Measurements from ENCODE around the gene SEC14L1. TPM values are rescaled to one million over a fixed set of nuclear protein-coding genes. Genes with fewer than 3 reads are reported as not detected.

SEC14L1 gene
- total RNA-seq, 1 donor from 2014 or later: 56.3 TPM

- DNase-seq (ENCODE audit: low spot score in 2 of 2): no peak
- no peak for FAIRE-seq
These were observed 69.6 kb downstream of the SEC14L1 start for GRCh38 chr17:77210331-77210730.

- DNase-seq (ENCODE audit: low spot score in 2 of 2) (no peak), FAIRE-seq (no peak)
These were observed 70.3 kb downstream of the SEC14L1 start for GRCh38 chr17:77210946-77211541.

- DNase-seq (ENCODE audit: low spot score in 2 of 2) (no peak), FAIRE-seq (no peak)
These were observed 70.9 kb downstream of the SEC14L1 start for GRCh38 chr17:77211681-77212080.

GRCh38 chr17:77212081-77212832 lies 71.5 kb downstream of the SEC14L1 start:
- DNase-seq (ENCODE audit: low spot score in 2 of 2) (peak in 1 of 2 donors; percentile 42), FAIRE-seq (no peak)

- DNase-seq (ENCODE audit: low spot score in 2 of 2) (no peak), FAIRE-seq (no peak)
These were observed 72.3 kb downstream of the SEC14L1 start for GRCh38 chr17:77212833-77213777.

- FAIRE-seq: no peak
These were observed 73.0 kb downstream of the SEC14L1 start for GRCh38 chr17:77213778-77214132.

GRCh38 chr17:77214328-77214727 lies 73.6 kb downstream of the SEC14L1 start:
- FAIRE-seq: no peak

More at GRCh38 chr17:77213778-77214132, 73.0 kb downstream of the SEC14L1 start:
- DNase-seq (ENCODE audit: low spot score in 2 of 2): no peak

GRCh38 chr17:77214743-77215142 lies 74.0 kb downstream of the SEC14L1 start:
- FAIRE-seq (no peak), DNase-seq (ENCODE audit: low spot score in 2 of 2) (peak in 1 of 2 donors; percentile 50)

More at GRCh38 chr17:77214328-77214727, 73.6 kb downstream of the SEC14L1 start:
- DNase-seq (ENCODE audit: low spot score in 2 of 2): no peak

- FAIRE-seq: no peak
- no peak for DNase-seq (ENCODE audit: low spot score in 2 of 2)
These were observed 74.5 kb downstream of the SEC14L1 start for GRCh38 chr17:77215281-77215680.

GRCh38 chr17:77216486-77216885 lies 75.7 kb downstream of the SEC14L1 start:
- DNase-seq (ENCODE audit: low spot score in 2 of 2) (no peak), FAIRE-seq (no peak)

- DNase-seq (ENCODE audit: low spot score in 2 of 2): no peak
- no peak for FAIRE-seq
These were observed 76.4 kb downstream of the SEC14L1 start for GRCh38 chr17:77217123-77217522.

- DNase-seq (ENCODE audit: low spot score in 2 of 2) (no peak), FAIRE-seq (no peak)
These were observed 76.8 kb downstream of the SEC14L1 start for GRCh38 chr17:77217566-77217965.

GRCh38 chr17:77218902-77219301 lies 78.1 kb downstream of the SEC14L1 start:
- DNase-seq (ENCODE audit: low spot score in 2 of 2) (no peak), FAIRE-seq (no peak)

GRCh38 chr17:77222356-77222755 lies 81.6 kb downstream of the SEC14L1 start:
- DNase-seq (ENCODE audit: low spot score in 2 of 2) (no peak), FAIRE-seq (no peak)

- DNase-seq (ENCODE audit: low spot score in 2 of 2): no peak
- FAIRE-seq: no peak
These were observed 83.1 kb downstream of the SEC14L1 start for GRCh38 chr17:77223642-77224420.

GRCh38 chr17:77225265-77225664 lies 84.5 kb downstream of the SEC14L1 start:
- DNase-seq (ENCODE audit: low spot score in 2 of 2): no peak
- no peak for FAIRE-seq

GRCh38 chr17:77227461-77228240 lies 86.9 kb downstream of the SEC14L1 start:
- no peak for FAIRE-seq

GRCh38 chr17:77228241-77228752 lies 87.5 kb downstream of the SEC14L1 start:
- no peak for FAIRE-seq
- no peak for DNase-seq (ENCODE audit: low spot score in 2 of 2)

More at GRCh38 chr17:77227461-77228240, 86.9 kb downstream of the SEC14L1 start:
- DNase-seq (ENCODE audit: low spot score in 2 of 2): no peak

GRCh38 chr17:77228816-77229215 lies 88.0 kb downstream of the SEC14L1 start:
- no peak for DNase-seq (ENCODE audit: low spot score in 2 of 2)
- no peak for FAIRE-seq
